ENCODE data around the gene RIPK4.

DNA sequence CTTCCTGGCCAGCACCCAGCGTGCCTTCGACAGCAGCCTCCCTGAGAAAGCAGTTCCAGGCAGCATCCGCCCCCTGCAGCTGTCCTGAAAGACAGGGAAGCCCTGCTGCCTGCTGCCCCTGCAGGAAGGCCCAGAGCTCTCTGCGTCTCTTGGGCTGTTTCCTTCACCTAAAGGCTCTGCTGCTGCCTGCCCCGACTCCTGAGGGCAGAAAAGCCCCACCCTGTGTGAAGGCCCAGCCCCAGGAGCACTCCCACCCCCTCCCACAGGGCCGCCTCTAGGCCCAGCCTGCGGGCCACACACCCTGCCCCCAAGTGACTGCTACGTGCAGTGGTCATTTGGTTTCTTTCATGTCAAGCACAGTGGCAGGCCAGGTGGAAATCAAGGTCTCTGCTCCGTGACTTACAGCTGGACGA lies 12.4 kb downstream of the RIPK4 start:
- no peak for TF ChIP-seq CTCF (IDR thresholded peaks at IDR 0.05; ENCODE audit: insufficient read depth, low read depth, low read length)
- no peak for TF ChIP-seq EZH2 (IDR thresholded peaks at IDR 0.05; ENCODE audit: insufficient read depth, low read length)
